ENCODE results near the gene FDPS. TPM values are rescaled to one million over a fixed set of nuclear protein-coding genes. Genes with fewer than 3 reads are reported as not detected.

FDPS gene
- total and polyA plus RNA-seq, 2 experiments from 2014 or later: 284 to 347 TPM

- Histone ChIP-seq H3K27ac (no peak overlapping the region), H3K36me3 (replicated peaks; ENCODE audit: insufficient read depth, low read depth) (no peaks in the 10 kb centered on the region), H3K4me3 (no peak overlapping the region), H4K20me1 (ENCODE audit: insufficient read depth, poor library complexity, severe bottlenecking) (peaks cover 11% of the 10 kb centered on the region), H3K9me3 (ENCODE audit: low read depth) (no peaks in the 10 kb centered on the region), H3K4me2 (no peak overlapping the region), H3K4me1 (ENCODE audit: insufficient read depth) (peaks cover 8% of the 10 kb centered on the region), H3K9me2 (replicated peaks; ENCODE audit: insufficient read depth) (no peaks in the 10 kb centered on the region), H3K79me2 (peaks cover 33% of the 10 kb centered on the region), H2AFZ (no peak overlapping the region), H3K27me3 (no peaks in the 10 kb centered on the region)
- 100% methylated on average over 2 of the region's 2 CpGs for WGBS (ENCODE audit: low lambda C conversion rate, missing lambda C conversion rate)
- DNase-seq (ENCODE audit: low spot score): no peak
- no peak for TF ChIP-seq EZH2 (IDR thresholded peaks at IDR 0.05; ENCODE audit: borderline replicate concordance)
Measured at GRCh38 chr1:155267373-155267772, 41.3 kb upstream of the FDPS start.

DNA sequence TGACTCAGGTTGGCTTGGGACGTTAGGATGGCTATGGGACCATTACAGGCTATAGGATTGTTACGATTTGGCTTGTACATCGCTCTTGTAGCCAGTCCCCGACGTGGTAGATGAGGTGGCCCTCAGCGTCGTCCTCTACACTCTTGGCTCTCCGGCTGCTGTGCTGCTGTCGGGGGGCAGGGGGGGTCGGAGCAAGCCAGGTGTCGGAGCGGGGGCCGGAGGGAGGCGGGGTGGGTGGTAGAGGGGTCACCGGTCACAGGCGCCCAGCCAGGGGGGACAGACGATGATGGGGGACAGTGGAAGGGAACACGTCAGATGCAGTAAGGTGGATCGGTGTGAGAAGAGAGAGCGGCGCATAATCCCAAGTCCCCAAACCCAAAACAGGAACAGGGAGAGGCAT lies 40.0 kb upstream of the FDPS start:
- no peak for DNase-seq (ENCODE audit: low spot score)
- Histone ChIP-seq H3K27ac (no peak overlapping the region), H3K9me3 (ENCODE audit: low read depth) (no peaks in the 10 kb centered on the region), H2AFZ (no peak overlapping the region), H3K27me3 (no peaks in the 10 kb centered on the region), H4K20me1 (ENCODE audit: insufficient read depth, poor library complexity, severe bottlenecking) (peaks cover 14% of the 10 kb centered on the region), H3K4me1 (ENCODE audit: insufficient read depth) (peaks cover 9% of the 10 kb centered on the region), H3K79me2 (peaks cover 38% of the 10 kb centered on the region), H3K4me2 (no peak overlapping the region), H3K36me3 (replicated peaks; ENCODE audit: insufficient read depth, low read depth) (no peaks in the 10 kb centered on the region), H3K4me3 (no peak overlapping the region), H3K9me2 (replicated peaks; ENCODE audit: insufficient read depth) (no peaks in the 10 kb centered on the region)
- WGBS (ENCODE audit: low lambda C conversion rate, missing lambda C conversion rate): 97% methylated on average over 15 of the region's 21 CpGs
- TF ChIP-seq EZH2phosphoT487 (IDR thresholded peaks at IDR 0.05; ENCODE audit: low read depth, severe bottlenecking, unreplicated experiment): no peak
- no peak for TF ChIP-seq CTCF (IDR thresholded peaks at IDR 0.05; ENCODE audit: poor library complexity)
- TF ChIP-seq EZH2 (IDR thresholded peaks at IDR 0.05; ENCODE audit: borderline replicate concordance): no peak

DNA sequence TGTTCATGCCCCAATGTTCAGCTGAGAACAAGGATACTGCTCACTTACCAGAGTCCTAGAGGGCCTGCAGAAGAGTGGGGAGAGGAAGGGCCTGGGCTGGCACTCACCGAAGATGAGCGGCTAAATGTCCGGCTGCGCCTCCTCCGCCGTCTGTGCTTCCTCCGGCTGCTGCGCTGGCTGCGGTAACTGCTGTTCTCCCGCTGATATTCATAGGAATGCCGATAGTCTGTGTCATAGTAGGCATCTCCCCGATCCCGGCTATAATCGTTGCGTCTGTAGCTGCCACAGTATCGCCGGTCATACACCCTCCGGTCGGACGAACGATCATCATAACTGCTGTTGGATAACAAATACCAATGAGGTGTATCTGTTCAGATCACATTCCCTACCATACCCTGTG lies 39.3 kb upstream of the FDPS start:
- H3K9me3 ChIP-seq (ENCODE audit: low read depth): no peaks in the 10 kb centered on the region
- peaks cover 14% of the 10 kb centered on the region for H4K20me1 ChIP-seq (ENCODE audit: insufficient read depth, poor library complexity, severe bottlenecking)
- no peak overlapping the region for H3K4me3 ChIP-seq
- 98% methylated on average over 21 of the region's 21 CpGs for WGBS (ENCODE audit: low lambda C conversion rate, missing lambda C conversion rate)
- H3K4me2 ChIP-seq: no peak overlapping the region
- no peak for DNase-seq (ENCODE audit: low spot score)
- H3K36me3 ChIP-seq (replicated peaks; ENCODE audit: insufficient read depth, low read depth): no peaks in the 10 kb centered on the region
- no peak overlapping the region for H3K27ac ChIP-seq
- TF ChIP-seq CTCF (IDR thresholded peaks at IDR 0.05; ENCODE audit: poor library complexity): no peak
- TF ChIP-seq EZH2 (IDR thresholded peaks at IDR 0.05; ENCODE audit: borderline replicate concordance): no peak
- TF ChIP-seq EZH2phosphoT487 (IDR thresholded peaks at IDR 0.05; ENCODE audit: low read depth, severe bottlenecking, unreplicated experiment): no peak
- H3K79me2 ChIP-seq: peaks cover 38% of the 10 kb centered on the region
- peaks cover 9% of the 10 kb centered on the region for H3K4me1 ChIP-seq (ENCODE audit: insufficient read depth)
- H2AFZ ChIP-seq: no peak overlapping the region
- H3K27me3 ChIP-seq: no peaks in the 10 kb centered on the region
- H3K9me2 ChIP-seq (replicated peaks; ENCODE audit: insufficient read depth): no peaks in the 10 kb centered on the region

DNA sequence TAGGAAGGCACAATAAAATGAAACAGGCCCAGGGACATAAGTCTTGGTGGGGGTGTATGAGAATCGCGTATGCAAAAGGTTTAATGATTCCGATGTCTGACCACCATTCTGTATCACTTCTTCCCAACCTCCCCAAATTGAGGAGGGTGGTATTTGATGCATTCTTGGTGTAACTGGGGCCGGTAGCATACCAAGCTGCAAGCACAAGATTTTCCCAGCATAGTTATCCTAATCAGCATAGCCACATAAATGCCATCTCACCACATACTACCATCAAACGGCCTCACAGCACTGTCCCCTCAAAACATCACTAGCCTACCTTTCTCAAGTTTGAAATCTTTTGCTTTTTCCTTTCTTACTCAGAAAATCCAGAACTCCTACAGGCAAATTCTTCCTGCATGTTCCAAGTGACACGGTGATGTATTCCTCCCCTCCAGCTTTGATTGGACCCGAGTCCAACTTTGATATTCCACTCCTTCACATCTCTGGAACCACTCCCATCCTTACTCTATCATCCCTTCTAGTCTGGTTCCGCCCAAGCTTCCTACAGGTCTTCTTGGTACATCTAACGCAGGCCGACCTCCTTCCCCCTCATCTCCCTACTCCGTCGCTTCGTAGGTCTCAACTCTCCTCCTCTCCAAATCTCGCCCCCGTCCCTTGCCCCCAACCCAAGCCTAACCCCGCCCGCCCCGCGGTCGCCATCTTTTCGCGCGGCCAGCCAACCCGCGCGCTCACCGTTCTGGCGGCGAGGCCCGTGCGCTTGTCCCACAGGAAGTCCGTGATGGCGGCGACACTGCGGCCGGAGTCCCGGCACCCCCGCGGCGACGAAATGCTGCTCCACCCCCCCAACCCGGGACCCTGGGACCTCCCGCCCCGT lies 36.0 kb upstream of the FDPS start:
- Histone ChIP-seq H3K27me3 (no peaks in the 10 kb centered on the region), H4K20me1 (ENCODE audit: insufficient read depth, poor library complexity, severe bottlenecking) (peaks cover 14% of the 10 kb centered on the region), H3K4me3 (peak overlapping the region; percentile 57), H3K79me2 (peaks cover 38% of the 10 kb centered on the region), H3K4me2 (peak overlapping the region; percentile 72), H3K36me3 (replicated peaks; ENCODE audit: insufficient read depth, low read depth) (no peaks in the 10 kb centered on the region), H2AFZ (peak overlapping the region; percentile 46), H3K4me1 (ENCODE audit: insufficient read depth) (peaks cover 9% of the 10 kb centered on the region), H3K9me3 (ENCODE audit: low read depth) (no peaks in the 10 kb centered on the region), H3K27ac (peak overlapping the region; percentile 98), H3K9me2 (replicated peaks; ENCODE audit: insufficient read depth) (no peaks in the 10 kb centered on the region)
- no peak for TF ChIP-seq CTCF (IDR thresholded peaks at IDR 0.05; ENCODE audit: poor library complexity)
- no peak for TF ChIP-seq EZH2phosphoT487 (IDR thresholded peaks at IDR 0.05; ENCODE audit: low read depth, severe bottlenecking, unreplicated experiment)
- no peak for TF ChIP-seq EZH2 (IDR thresholded peaks at IDR 0.05; ENCODE audit: borderline replicate concordance)
- no peak for DNase-seq (ENCODE audit: low spot score)
- 10% methylated on average over 26 of the region's 44 CpGs for WGBS (ENCODE audit: low lambda C conversion rate, missing lambda C conversion rate)
